ENCODE measurements around the gene LMAN1L. TPM values are rescaled to one million over a fixed set of nuclear protein-coding genes. Genes with fewer than 3 reads are reported as not detected.

LMAN1L gene
- polyA plus RNA-seq, 1 donor, result not detected

DNA sequence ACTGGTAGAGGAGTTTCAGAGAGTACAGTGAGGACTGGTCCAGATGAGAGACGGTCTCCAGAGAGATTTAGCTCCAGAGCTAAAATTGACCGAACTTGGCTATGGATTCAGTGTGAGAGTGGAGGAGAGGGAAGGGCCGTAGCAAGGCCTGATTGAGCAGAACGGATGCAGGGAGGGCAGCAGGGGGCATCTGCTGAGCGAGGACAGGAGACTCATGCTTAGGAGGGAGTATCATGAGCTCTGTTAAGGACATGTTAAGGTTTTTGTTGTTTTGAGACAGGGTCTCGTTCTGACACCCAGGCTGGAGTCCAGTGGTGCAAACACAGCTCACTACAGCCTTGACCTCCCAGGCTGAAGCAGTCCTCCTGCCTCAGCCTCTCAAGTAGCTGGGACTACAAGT lies 7.7 kb upstream of the LMAN1L start:
- no peak for DNase-seq
- Histone ChIP-seq H3K9me3 (ENCODE audit: control insufficient read depth, low read depth, low read length) (no peaks in the 10 kb centered on the region), H3K4me3 (ENCODE audit: low read length) (no peak overlapping the region), H3K4me1 (ENCODE audit: control insufficient read depth, insufficient read depth, low read length) (peaks cover 9% of the 10 kb centered on the region), H3K27ac (ENCODE audit: low read length) (no peak overlapping the region), H3K36me3 (ENCODE audit: control insufficient read depth, insufficient read depth, low read length) (peaks cover 41% of the 10 kb centered on the region), H3K27me3 (ENCODE audit: control insufficient read depth, insufficient read depth, low read length) (no peaks in the 10 kb centered on the region)
- WGBS (ENCODE audit: insufficient coverage, low lambda C conversion rate), result no CpG with 5 or more reads among the region's 6 CpGs

DNA sequence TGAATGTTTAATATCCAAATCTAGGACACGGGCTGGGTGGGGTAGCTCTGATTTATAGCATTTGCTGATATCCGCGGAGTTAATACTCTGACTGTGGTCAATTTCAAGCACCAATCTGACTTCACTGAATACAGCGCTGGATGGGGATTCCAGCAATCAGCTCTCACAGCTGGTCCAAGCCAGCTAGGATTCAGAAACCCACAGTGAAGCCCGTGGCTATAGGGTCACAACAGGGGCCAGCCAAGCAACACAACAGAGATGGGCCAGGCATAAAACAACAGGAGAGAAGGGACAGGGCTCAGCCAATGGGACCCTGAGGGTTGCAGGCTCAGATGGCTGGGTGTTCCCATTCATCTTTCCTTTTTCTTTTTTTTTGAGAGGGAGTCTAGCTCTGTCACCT lies 5.4 kb upstream of the LMAN1L start:
- 70% methylated on average over 2 of the region's 5 CpGs for WGBS (ENCODE audit: insufficient coverage, low lambda C conversion rate)
- no peaks in the 10 kb centered on the region for H3K4me1 ChIP-seq (ENCODE audit: control insufficient read depth, insufficient read depth, low read length)
- no peak for DNase-seq
- peaks cover 21% of the 10 kb centered on the region for H3K36me3 ChIP-seq (ENCODE audit: control insufficient read depth, insufficient read depth, low read length)
- H3K4me3 ChIP-seq (ENCODE audit: low read length), result no peak overlapping the region
- no peak overlapping the region for H3K27ac ChIP-seq (ENCODE audit: low read length)
- H3K9me3 ChIP-seq (ENCODE audit: control insufficient read depth, low read depth, low read length), result no peaks in the 10 kb centered on the region
- H3K27me3 ChIP-seq (ENCODE audit: control insufficient read depth, insufficient read depth, low read length), result no peaks in the 10 kb centered on the region

DNA sequence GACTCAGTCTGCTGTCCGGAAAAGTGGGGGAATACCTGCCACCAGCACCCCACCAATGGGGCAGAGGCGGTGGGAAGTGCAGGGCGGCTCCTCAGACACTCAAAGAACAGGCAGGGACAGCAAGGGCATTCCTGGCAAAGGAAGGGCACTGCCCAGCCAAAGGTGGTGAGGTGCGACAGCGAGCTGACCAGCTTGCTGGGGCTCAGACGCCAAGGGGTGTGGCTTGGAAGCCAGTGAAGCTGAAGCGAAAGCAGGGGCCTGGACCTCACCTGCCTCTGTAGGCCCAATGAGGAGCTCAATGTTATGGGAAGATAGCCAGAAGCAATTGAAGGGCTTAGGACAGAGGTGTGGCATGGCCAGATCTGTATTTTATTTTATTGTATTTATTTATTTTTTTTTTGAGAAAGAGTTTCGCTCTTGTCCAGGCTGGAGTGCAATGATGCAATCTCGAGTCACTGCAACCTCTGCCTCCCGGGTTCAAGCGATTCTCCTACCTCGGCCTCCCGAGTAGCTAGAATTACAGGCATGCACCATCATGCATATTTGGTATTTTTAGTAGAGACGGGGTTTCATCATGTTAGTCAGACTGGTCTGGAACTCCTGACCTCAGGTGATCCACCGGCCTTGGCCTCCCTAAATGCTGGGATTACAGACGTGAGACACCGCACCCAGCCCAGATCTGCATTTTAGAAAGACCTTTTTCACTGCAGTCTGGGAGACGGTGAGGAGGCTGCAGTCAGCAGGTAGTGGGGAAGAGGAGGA lies 4.4 kb upstream of the LMAN1L start:
- Histone ChIP-seq H3K27ac (ENCODE audit: low read length) (no peak overlapping the region), H3K27me3 (ENCODE audit: control insufficient read depth, insufficient read depth, low read length) (no peaks in the 10 kb centered on the region), H3K36me3 (ENCODE audit: control insufficient read depth, insufficient read depth, low read length) (peaks cover 12% of the 10 kb centered on the region), H3K4me3 (ENCODE audit: low read length) (no peak overlapping the region), H3K9me3 (ENCODE audit: control insufficient read depth, low read depth, low read length) (no peaks in the 10 kb centered on the region), H3K4me1 (ENCODE audit: control insufficient read depth, insufficient read depth, low read length) (no peaks in the 10 kb centered on the region)
- 83% methylated on average over 1 of the region's 18 CpGs for WGBS (ENCODE audit: insufficient coverage, low lambda C conversion rate)
- no peak for DNase-seq

GRCh38 chr15:74808840-74809229 lies 3.8 kb upstream of the LMAN1L start:
- peaks cover 6% of the 10 kb centered on the region for H3K36me3 ChIP-seq (ENCODE audit: control insufficient read depth, insufficient read depth, low read length)
- no peak overlapping the region for H3K4me3 ChIP-seq (ENCODE audit: low read length)
- no peaks in the 10 kb centered on the region for H3K9me3 ChIP-seq (ENCODE audit: control insufficient read depth, low read depth, low read length)
- no peak overlapping the region for H3K27ac ChIP-seq (ENCODE audit: low read length)
- no peak for DNase-seq
- 70% methylated on average over 2 of the region's 4 CpGs for WGBS (ENCODE audit: insufficient coverage, low lambda C conversion rate)
- H3K4me1 ChIP-seq (ENCODE audit: control insufficient read depth, insufficient read depth, low read length), result no peaks in the 10 kb centered on the region
- H3K27me3 ChIP-seq (ENCODE audit: control insufficient read depth, insufficient read depth, low read length), result no peaks in the 10 kb centered on the region

DNA sequence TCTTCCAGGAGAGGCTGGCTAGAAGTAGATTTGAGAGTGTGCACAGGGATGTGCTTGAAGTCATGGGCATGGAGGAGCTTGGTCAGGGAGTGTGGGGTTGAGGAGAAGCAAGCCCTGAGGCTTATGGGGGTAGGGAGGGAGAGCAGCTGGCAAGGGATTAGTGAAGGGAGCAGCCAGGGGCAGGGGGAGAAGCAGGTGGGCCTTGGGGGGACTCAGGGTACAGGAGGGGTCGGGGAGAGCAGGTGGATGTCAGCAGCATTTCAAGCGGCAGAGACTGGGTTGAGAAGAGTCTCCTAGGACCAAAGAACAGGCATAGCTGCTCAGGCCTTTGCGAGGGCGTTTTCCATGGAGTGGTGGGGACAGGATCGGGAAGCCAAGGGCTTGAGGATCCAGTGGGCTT lies 3.4 kb upstream of the LMAN1L start:
- no peak for DNase-seq
- no peaks in the 10 kb centered on the region for H3K9me3 ChIP-seq (ENCODE audit: control insufficient read depth, low read depth, low read length)
- no peaks in the 10 kb centered on the region for H3K4me1 ChIP-seq (ENCODE audit: control insufficient read depth, insufficient read depth, low read length)
- no peaks in the 10 kb centered on the region for H3K27me3 ChIP-seq (ENCODE audit: control insufficient read depth, insufficient read depth, low read length)
- no peak overlapping the region for H3K27ac ChIP-seq (ENCODE audit: low read length)
- H3K4me3 ChIP-seq (ENCODE audit: low read length), result no peak overlapping the region
- peaks cover 2% of the 10 kb centered on the region for H3K36me3 ChIP-seq (ENCODE audit: control insufficient read depth, insufficient read depth, low read length)
- WGBS (ENCODE audit: insufficient coverage, low lambda C conversion rate), result no CpG with 5 or more reads among the region's 5 CpGs

DNA sequence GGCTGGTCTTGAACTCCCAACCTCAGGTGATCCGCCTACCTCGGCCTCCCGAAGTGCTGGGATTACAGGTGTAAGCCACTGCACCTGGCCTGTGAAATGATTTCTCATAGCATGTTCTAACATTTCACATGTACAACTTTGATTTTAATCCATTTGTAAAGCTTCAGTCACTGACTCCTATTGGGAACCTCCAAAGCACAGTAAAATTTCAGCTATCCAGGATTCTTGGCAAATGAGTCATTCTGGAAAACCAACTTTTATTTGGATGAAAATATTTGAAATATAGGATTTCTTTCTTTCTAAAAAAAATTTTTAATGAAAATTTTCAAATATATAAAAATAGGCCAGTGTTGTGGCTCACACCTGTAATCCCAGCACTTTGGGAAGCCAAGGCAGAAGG lies 2.7 kb upstream of the LMAN1L start:
- no CpG with 5 or more reads among the region's 3 CpGs for WGBS (ENCODE audit: insufficient coverage, low lambda C conversion rate)
- no peak for DNase-seq
- Histone ChIP-seq H3K27me3 (ENCODE audit: control insufficient read depth, insufficient read depth, low read length) (no peaks in the 10 kb centered on the region), H3K36me3 (ENCODE audit: control insufficient read depth, insufficient read depth, low read length) (no peaks in the 10 kb centered on the region), H3K4me3 (ENCODE audit: low read length) (no peak overlapping the region), H3K4me1 (ENCODE audit: control insufficient read depth, insufficient read depth, low read length) (no peaks in the 10 kb centered on the region), H3K27ac (ENCODE audit: low read length) (no peak overlapping the region), H3K9me3 (ENCODE audit: control insufficient read depth, low read depth, low read length) (no peaks in the 10 kb centered on the region)

- DNase-seq, result no peak
- H3K9me3 ChIP-seq (ENCODE audit: control insufficient read depth, low read depth, low read length), result no peaks in the 10 kb centered on the region
- H3K4me1 ChIP-seq (ENCODE audit: control insufficient read depth, insufficient read depth, low read length), result peaks cover 5% of the 10 kb centered on the region
- no peaks in the 10 kb centered on the region for H3K36me3 ChIP-seq (ENCODE audit: control insufficient read depth, insufficient read depth, low read length)
- 100% methylated on average over 1 of the region's 10 CpGs for WGBS (ENCODE audit: insufficient coverage, low lambda C conversion rate)
- H3K4me3 ChIP-seq (ENCODE audit: low read length), result no peak overlapping the region
- no peaks in the 10 kb centered on the region for H3K27me3 ChIP-seq (ENCODE audit: control insufficient read depth, insufficient read depth, low read length)
- H3K27ac ChIP-seq (ENCODE audit: low read length), result no peak overlapping the region
Observed at GRCh38 chr15:74815121-74815934, 2.7 kb downstream of the LMAN1L start.

GRCh38 chr15:74815961-74816360 lies 3.3 kb downstream of the LMAN1L start:
- peaks cover 5% of the 10 kb centered on the region for H3K4me1 ChIP-seq (ENCODE audit: control insufficient read depth, insufficient read depth, low read length)
- H3K27me3 ChIP-seq (ENCODE audit: control insufficient read depth, insufficient read depth, low read length), result no peaks in the 10 kb centered on the region
- 100% methylated on average over 2 of the region's 15 CpGs for WGBS (ENCODE audit: insufficient coverage, low lambda C conversion rate)
- no peak overlapping the region for H3K4me3 ChIP-seq (ENCODE audit: low read length)
- no peaks in the 10 kb centered on the region for H3K9me3 ChIP-seq (ENCODE audit: control insufficient read depth, low read depth, low read length)
- no peaks in the 10 kb centered on the region for H3K36me3 ChIP-seq (ENCODE audit: control insufficient read depth, insufficient read depth, low read length)
- no peak overlapping the region for H3K27ac ChIP-seq (ENCODE audit: low read length)
- DNase-seq, result no peak

GRCh38 chr15:74816624-74817369 lies 4.2 kb downstream of the LMAN1L start:
- Histone ChIP-seq H3K4me1 (ENCODE audit: control insufficient read depth, insufficient read depth, low read length) (peaks cover 5% of the 10 kb centered on the region), H3K4me3 (ENCODE audit: low read length) (no peak overlapping the region), H3K9me3 (ENCODE audit: control insufficient read depth, low read depth, low read length) (no peaks in the 10 kb centered on the region), H3K27ac (ENCODE audit: low read length) (no peak overlapping the region), H3K27me3 (ENCODE audit: control insufficient read depth, insufficient read depth, low read length) (no peaks in the 10 kb centered on the region), H3K36me3 (ENCODE audit: control insufficient read depth, insufficient read depth, low read length) (no peaks in the 10 kb centered on the region)
- WGBS (ENCODE audit: insufficient coverage, low lambda C conversion rate), result no CpG with 5 or more reads among the region's 19 CpGs
- DNase-seq, result no peak

GRCh38 chr15:74817370-74817737 lies 4.7 kb downstream of the LMAN1L start:
- H3K4me3 ChIP-seq (ENCODE audit: low read length), result no peak overlapping the region
- peaks cover 5% of the 10 kb centered on the region for H3K4me1 ChIP-seq (ENCODE audit: control insufficient read depth, insufficient read depth, low read length)
- whole genome bisulfite sequencing (ENCODE audit: insufficient coverage, low lambda C conversion rate), result no CpG with 5 or more reads among the region's 9 CpGs
- no peak overlapping the region for H3K27ac ChIP-seq (ENCODE audit: low read length)
- peak in 1 of 2 donors; percentile 49 for DNase-seq
- no peaks in the 10 kb centered on the region for H3K36me3 ChIP-seq (ENCODE audit: control insufficient read depth, insufficient read depth, low read length)
- no peaks in the 10 kb centered on the region for H3K27me3 ChIP-seq (ENCODE audit: control insufficient read depth, insufficient read depth, low read length)
- H3K9me3 ChIP-seq (ENCODE audit: control insufficient read depth, low read depth, low read length), result no peaks in the 10 kb centered on the region

Measured in large intestine (tissue), 3 donors.